K562 (cell line): ENCODE measurements around the gene SUMO3.

ENCODE experiments used
- CBFA2T2 ChIP-seq: fragments of 450-650 bp; conservative IDR thresholded peaks from 2 replicates; pipeline ENCODE4 v1.6.1; 2017; ENCODE audit warnings: mild to moderate bottlenecking
- CHD1 ChIP-seq: fragments of 200-600 bp; sonication (generic); IDR thresholded peaks from one replicate; pipeline ENCODE4 v1.6.1; 2012; ENCODE audit warnings: mild to moderate bottlenecking, moderate library complexity, low read length, inconsistent platforms
- POLR2A ChIP-seq: fragments of 450-650 bp; conservative IDR thresholded peaks from 2 replicates; pipeline ENCODE4 v1.6.1; 2016
- PTRF ChIP-seq: fragments of 450-650 bp; IDR thresholded peaks from 2 replicates; pipeline ENCODE4 v1.6.1; 2016; ENCODE audit warnings: mild to moderate bottlenecking, missing genetic modification characterization, missing compliant biosample characterization
- RBM34 ChIP-seq: fragments of 200-400 bp; formaldehyde crosslinking; IDR thresholded peaks from 2 replicates; pipeline ENCODE4 v1.6.1; 2018; ENCODE audit warnings: low read length, borderline replicate concordance; ENCODE audit not compliant: insufficient read depth
- SMAD2 ChIP-seq: fragments of 150-350 bp; IDR thresholded peaks from 2 replicates; pipeline ENCODE4 v1.6.1; 2014; ENCODE audit warnings: low read depth, mild to moderate bottlenecking, low read length
- SMARCA5 ChIP-seq: fragments of 450-650 bp; IDR thresholded peaks from 2 replicates; pipeline ENCODE4 v1.6.1; 2016
- SMARCB1 ChIP-seq: IDR thresholded peaks from 2 replicates; pipeline ENCODE4 v1.6.1; 2011; ENCODE audit warnings: improper control_type of control experiment, low read depth; ENCODE audit not compliant: insufficient read length
- TEAD4 ChIP-seq, 2 experiments: sonication (generic) in 1 of 2; formaldehyde crosslinking in 1 of 2; IDR thresholded peaks; 2 replicates each; pipeline versions ENCODE4 v1.6.1 to v1.8.0; 2012 to 2022; ENCODE audit warnings: borderline replicate concordance in 1 of 2, inconsistent platforms in 1 of 2, low read length in 1 of 2, mild to moderate bottlenecking in 1 of 2, missing genetic modification reagents in 1 of 2
- ZNF239 ChIP-seq: fragments of 250-450 bp; sonication (Bioruptor Pico); IDR thresholded peaks from 2 replicates; pipeline ENCODE4 v1.4.0; 2020; ENCODE audit warnings: mild to moderate bottlenecking
- TF ChIP-seq, protein P1 (sequence below), 3 experiments: IDR thresholded peaks in 2 of 3; conservative IDR thresholded peaks in 1 of 3; 2 replicates each; pipeline ENCODE4 v1.5.1; 2011 to 2012; ENCODE audit warnings: low read length in 3 of 3, mild to moderate bottlenecking in 3 of 3, control low read depth in 2 of 3, improper control_type of control experiment in 1 of 3, inconsistent platforms in 1 of 3, low read depth in 1 of 3, mixed read lengths in 1 of 3, moderate library complexity in 1 of 3; ENCODE audit not compliant: insufficient read depth in 2 of 3
- TF ChIP-seq, protein P2 (sequence below): fragments of 250-450 bp; sonication (Bioruptor Pico); IDR thresholded peaks from 2 replicates; pipeline ENCODE4 v1.4.0; 2020; ENCODE audit warnings: mild to moderate bottlenecking
- TF ChIP-seq, protein P3 (sequence below): conservative IDR thresholded peaks from 2 replicates; pipeline ENCODE4 v1.6.1; 2011; ENCODE audit warnings: low read depth, mild to moderate bottlenecking, low read length; ENCODE audit not compliant: control insufficient read depth
- TF ChIP-seq, protein P4 (sequence below): sonication (generic); formaldehyde crosslinking; IDR thresholded peaks from 2 replicates; pipeline ENCODE4 v1.8.1; 2023; ENCODE audit warnings: mild to moderate bottlenecking, missing genetic modification reagents

DNA sequence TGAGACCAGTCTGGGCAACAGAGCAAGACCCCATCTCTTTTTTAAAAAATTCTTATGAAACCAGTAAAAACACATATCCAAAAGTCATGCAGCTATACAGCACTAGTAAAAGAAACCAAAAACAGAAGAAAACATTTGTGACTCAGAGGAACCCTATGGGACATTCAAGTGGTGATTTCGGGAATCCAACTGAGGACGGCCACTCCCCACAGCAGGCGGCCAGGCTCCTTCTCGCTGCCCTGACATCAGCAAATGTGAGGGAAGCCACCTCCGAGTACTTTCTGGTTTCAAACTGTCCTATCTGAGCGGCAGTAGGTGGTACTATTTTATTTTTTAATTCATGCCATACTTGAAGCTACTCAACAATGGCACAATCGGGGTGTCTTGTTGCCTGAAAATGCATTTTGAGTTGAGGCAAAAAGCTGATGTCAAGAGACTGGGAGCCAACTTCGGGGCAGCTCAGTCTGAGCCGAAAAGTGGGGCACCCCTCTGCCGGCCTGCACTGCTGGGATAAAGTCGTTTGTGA lies 3.3 kb downstream of the SUMO3 start:
- no peak for TF ChIP-seq POLR2A
- no peak for TF ChIP-seq CHD1
- no peak for TF ChIP-seq SMAD2
- TF ChIP-seq, protein P1, sequence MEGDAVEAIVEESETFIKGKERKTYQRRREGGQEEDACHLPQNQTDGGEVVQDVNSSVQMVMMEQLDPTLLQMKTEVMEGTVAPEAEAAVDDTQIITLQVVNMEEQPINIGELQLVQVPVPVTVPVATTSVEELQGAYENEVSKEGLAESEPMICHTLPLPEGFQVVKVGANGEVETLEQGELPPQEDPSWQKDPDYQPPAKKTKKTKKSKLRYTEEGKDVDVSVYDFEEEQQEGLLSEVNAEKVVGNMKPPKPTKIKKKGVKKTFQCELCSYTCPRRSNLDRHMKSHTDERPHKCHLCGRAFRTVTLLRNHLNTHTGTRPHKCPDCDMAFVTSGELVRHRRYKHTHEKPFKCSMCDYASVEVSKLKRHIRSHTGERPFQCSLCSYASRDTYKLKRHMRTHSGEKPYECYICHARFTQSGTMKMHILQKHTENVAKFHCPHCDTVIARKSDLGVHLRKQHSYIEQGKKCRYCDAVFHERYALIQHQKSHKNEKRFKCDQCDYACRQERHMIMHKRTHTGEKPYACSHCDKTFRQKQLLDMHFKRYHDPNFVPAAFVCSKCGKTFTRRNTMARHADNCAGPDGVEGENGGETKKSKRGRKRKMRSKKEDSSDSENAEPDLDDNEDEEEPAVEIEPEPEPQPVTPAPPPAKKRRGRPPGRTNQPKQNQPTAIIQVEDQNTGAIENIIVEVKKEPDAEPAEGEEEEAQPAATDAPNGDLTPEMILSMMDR (IDR thresholded peaks at IDR 0.05 in 2 of 3, conservative IDR thresholded peaks at IDR 0.05 in 1 of 3; ENCODE audit: insufficient read depth in 2 of 3, low read depth in 1 of 3, low read length in 3 of 3), result no peak
- TF ChIP-seq ZNF239 (CRISPR knock-in tag), result no peak
- no peak for TF ChIP-seq TEAD4 (IDR thresholded peaks at IDR 0.05; ENCODE audit: low read length)
- no peak for TF ChIP-seq TEAD4 (CRISPR knock-in tag; IDR thresholded peaks at IDR 0.05; ENCODE audit: borderline replicate concordance)
- TF ChIP-seq SMARCB1, result no peak
- TF ChIP-seq, protein P2, sequence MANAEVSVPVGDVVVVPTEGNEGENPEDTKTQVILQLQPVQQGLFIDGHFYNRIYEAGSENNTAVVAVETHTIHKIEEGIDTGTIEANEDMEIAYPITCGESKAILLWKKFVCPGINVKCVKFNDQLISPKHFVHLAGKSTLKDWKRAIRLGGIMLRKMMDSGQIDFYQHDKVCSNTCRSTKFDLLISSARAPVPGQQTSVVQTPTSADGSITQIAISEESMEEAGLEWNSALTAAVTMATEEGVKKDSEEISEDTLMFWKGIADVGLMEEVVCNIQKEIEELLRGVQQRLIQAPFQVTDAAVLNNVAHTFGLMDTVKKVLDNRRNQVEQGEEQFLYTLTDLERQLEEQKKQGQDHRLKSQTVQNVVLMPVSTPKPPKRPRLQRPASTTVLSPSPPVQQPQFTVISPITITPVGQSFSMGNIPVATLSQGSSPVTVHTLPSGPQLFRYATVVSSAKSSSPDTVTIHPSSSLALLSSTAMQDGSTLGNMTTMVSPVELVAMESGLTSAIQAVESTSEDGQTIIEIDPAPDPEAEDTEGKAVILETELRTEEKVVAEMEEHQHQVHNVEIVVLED (CRISPR knock-in tag), result no peak
- TF ChIP-seq SMARCA5, result no peak
- TF ChIP-seq, protein P3, sequence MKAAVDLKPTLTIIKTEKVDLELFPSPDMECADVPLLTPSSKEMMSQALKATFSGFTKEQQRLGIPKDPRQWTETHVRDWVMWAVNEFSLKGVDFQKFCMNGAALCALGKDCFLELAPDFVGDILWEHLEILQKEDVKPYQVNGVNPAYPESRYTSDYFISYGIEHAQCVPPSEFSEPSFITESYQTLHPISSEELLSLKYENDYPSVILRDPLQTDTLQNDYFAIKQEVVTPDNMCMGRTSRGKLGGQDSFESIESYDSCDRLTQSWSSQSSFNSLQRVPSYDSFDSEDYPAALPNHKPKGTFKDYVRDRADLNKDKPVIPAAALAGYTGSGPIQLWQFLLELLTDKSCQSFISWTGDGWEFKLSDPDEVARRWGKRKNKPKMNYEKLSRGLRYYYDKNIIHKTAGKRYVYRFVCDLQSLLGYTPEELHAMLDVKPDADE, result no peak
- no peak for TF ChIP-seq RBM34
- no peak for TF ChIP-seq CBFA2T2
- TF ChIP-seq PTRF (tag), result no peak
- TF ChIP-seq, protein P4, sequence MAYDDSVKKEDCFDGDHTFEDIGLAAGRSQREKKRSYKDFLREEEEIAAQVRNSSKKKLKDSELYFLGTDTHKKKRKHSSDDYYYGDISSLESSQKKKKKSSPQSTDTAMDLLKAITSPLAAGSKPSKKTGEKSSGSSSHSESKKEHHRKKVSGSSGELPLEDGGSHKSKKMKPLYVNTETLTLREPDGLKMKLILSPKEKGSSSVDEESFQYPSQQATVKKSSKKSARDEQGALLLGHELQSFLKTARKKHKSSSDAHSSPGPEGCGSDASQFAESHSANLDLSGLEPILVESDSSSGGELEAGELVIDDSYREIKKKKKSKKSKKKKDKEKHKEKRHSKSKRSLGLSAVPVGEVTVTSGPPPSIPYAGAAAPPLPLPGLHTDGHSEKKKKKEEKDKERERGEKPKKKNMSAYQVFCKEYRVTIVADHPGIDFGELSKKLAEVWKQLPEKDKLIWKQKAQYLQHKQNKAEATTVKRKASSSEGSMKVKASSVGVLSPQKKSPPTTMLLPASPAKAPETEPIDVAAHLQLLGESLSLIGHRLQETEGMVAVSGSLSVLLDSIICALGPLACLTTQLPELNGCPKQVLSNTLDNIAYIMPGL, result no peak
